Measurements from ENCODE around the gene DCP1B. TPM values are rescaled to one million over a fixed set of nuclear protein-coding genes. Genes with fewer than 3 reads are reported as not detected.

The DCP1B gene
- polyA plus RNA-seq, 1 donor from 2014 or later: 12.5 TPM

DNA sequence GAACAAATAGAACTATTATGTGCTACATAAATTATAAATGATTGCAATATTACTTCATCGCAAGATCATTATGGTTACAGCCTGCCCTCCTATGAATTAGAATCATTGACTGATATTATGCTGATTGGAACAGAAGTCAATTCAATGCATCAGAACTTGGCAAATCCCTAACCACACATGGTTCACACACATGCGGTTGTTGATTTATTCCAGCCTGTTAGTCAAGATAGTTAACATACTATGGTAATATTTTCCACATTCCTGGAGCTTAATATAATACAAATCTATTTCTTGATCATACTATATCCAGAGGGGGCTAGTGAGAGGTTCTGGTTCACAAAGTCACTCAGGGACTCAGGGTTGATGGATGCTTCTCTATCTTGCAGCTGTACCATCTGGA lies 38.8 kb upstream of the DCP1B start:
- Histone ChIP-seq H3K36me3 (ENCODE audit: insufficient read depth, low read length) (no peaks in the 10 kb centered on the region), H3K27me3 (ENCODE audit: insufficient read depth, low read depth, low read length) (no peaks in the 10 kb centered on the region), H4K20me1 (ENCODE audit: insufficient read depth) (no peaks in the 10 kb centered on the region), H3K4me2 (ENCODE audit: low read length) (no peak overlapping the region), H3F3A (ENCODE audit: insufficient read depth, low read length, poor library complexity, severe bottlenecking) (no peaks in the 10 kb centered on the region), H3K9me2 (ENCODE audit: insufficient read depth, low read length) (no peaks in the 10 kb centered on the region), H3K9ac (ENCODE audit: low read length) (no peak overlapping the region), H3K4me3 (ENCODE audit: low read length) (no peak overlapping the region), H2AFZ (ENCODE audit: low read depth, low read length) (no peak overlapping the region), H3K79me2 (replicated peaks; ENCODE audit: insufficient read depth, low read length) (no peaks in the 10 kb centered on the region), H3K27ac (ENCODE audit: low read length) (no peak overlapping the region), H3K9me3 (ENCODE audit: low read length) (no peaks in the 10 kb centered on the region)
- no peak for TF ChIP-seq RAD21 (conservative IDR thresholded peaks at IDR 0.05)
- no peak for TF ChIP-seq EP300 (conservative IDR thresholded peaks at IDR 0.05; ENCODE audit: poor library complexity, severe bottlenecking)
- no peak for TF ChIP-seq REST (IDR thresholded peaks at IDR 0.05; ENCODE audit: borderline replicate concordance)
- TF ChIP-seq TAF1 (IDR thresholded peaks at IDR 0.05; ENCODE audit: low read depth): no peak
- TF ChIP-seq MXI1 (conservative IDR thresholded peaks at IDR 0.05; ENCODE audit: poor library complexity, severe bottlenecking): no peak
- TF ChIP-seq, protein P1, sequence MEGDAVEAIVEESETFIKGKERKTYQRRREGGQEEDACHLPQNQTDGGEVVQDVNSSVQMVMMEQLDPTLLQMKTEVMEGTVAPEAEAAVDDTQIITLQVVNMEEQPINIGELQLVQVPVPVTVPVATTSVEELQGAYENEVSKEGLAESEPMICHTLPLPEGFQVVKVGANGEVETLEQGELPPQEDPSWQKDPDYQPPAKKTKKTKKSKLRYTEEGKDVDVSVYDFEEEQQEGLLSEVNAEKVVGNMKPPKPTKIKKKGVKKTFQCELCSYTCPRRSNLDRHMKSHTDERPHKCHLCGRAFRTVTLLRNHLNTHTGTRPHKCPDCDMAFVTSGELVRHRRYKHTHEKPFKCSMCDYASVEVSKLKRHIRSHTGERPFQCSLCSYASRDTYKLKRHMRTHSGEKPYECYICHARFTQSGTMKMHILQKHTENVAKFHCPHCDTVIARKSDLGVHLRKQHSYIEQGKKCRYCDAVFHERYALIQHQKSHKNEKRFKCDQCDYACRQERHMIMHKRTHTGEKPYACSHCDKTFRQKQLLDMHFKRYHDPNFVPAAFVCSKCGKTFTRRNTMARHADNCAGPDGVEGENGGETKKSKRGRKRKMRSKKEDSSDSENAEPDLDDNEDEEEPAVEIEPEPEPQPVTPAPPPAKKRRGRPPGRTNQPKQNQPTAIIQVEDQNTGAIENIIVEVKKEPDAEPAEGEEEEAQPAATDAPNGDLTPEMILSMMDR (IDR thresholded peaks at IDR 0.05; ENCODE audit: poor library complexity, severe bottlenecking): no peak
- no peak for TF ChIP-seq EZH2 (IDR thresholded peaks at IDR 0.05; ENCODE audit: borderline replicate concordance, insufficient read depth, low read length, poor library complexity, severe bottlenecking)
- no peak for TF ChIP-seq POLR2AphosphoS5 (IDR thresholded peaks at IDR 0.05)
- TF ChIP-seq SMC3 (conservative IDR thresholded peaks at IDR 0.05; ENCODE audit: poor library complexity): no peak

DNA sequence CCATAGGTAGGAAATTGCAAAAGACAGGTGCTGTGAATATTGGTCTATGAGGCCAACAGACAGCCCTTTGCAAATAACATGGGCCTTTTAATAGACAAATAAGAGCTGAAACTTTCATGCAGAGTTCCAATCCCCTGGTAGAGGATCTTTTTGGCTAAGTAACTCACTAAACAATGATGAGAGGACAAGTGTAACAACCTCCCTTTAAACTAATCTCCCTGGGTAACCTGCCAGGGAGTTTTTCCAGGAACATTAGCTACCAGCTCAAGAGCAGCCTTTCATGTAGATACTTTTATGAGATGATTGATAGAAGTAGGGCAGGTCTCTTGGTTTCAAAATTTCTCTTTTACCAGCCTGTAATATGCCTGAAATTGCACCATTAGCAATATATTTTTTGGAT lies 34.8 kb upstream of the DCP1B start:
- Histone ChIP-seq H3K9ac (ENCODE audit: low read length) (no peak overlapping the region), H3F3A (ENCODE audit: insufficient read depth, low read length, poor library complexity, severe bottlenecking) (no peaks in the 10 kb centered on the region), H3K9me2 (ENCODE audit: insufficient read depth, low read length) (no peaks in the 10 kb centered on the region), H2AFZ (ENCODE audit: low read depth, low read length) (no peak overlapping the region), H4K20me1 (ENCODE audit: insufficient read depth) (no peaks in the 10 kb centered on the region), H3K4me3 (ENCODE audit: low read length) (no peak overlapping the region), H3K27ac (ENCODE audit: low read length) (no peak overlapping the region), H3K36me3 (ENCODE audit: insufficient read depth, low read length) (no peaks in the 10 kb centered on the region), H3K9me3 (ENCODE audit: low read length) (no peaks in the 10 kb centered on the region), H3K27me3 (ENCODE audit: insufficient read depth, low read depth, low read length) (no peaks in the 10 kb centered on the region), H3K4me2 (ENCODE audit: low read length) (no peak overlapping the region), H3K79me2 (replicated peaks; ENCODE audit: insufficient read depth, low read length) (no peaks in the 10 kb centered on the region)
- no peak for TF ChIP-seq TAF1 (IDR thresholded peaks at IDR 0.05; ENCODE audit: low read depth)
- no peak for TF ChIP-seq RAD21 (conservative IDR thresholded peaks at IDR 0.05)
- no peak for TF ChIP-seq POLR2AphosphoS5 (IDR thresholded peaks at IDR 0.05)
- no peak for TF ChIP-seq MXI1 (conservative IDR thresholded peaks at IDR 0.05; ENCODE audit: poor library complexity, severe bottlenecking)
- no peak for TF ChIP-seq EP300 (conservative IDR thresholded peaks at IDR 0.05; ENCODE audit: poor library complexity, severe bottlenecking)
- TF ChIP-seq REST (IDR thresholded peaks at IDR 0.05; ENCODE audit: borderline replicate concordance): no peak
- no peak for TF ChIP-seq SMC3 (conservative IDR thresholded peaks at IDR 0.05; ENCODE audit: poor library complexity)
- TF ChIP-seq, protein P1 (IDR thresholded peaks at IDR 0.05; ENCODE audit: poor library complexity, severe bottlenecking): no peak
- TF ChIP-seq EZH2 (IDR thresholded peaks at IDR 0.05; ENCODE audit: borderline replicate concordance, insufficient read depth, low read length, poor library complexity, severe bottlenecking): no peak

Measured in neural cell (in vitro differentiated cells).